Thyroid gland (tissue), 4 donors: ENCODE results near the gene NIT2.

Experiments
- POLR2A ChIP-seq, 2 donors: fragments of 450-650 bp; IDR thresholded peaks; one replicate each; pipeline ENCODE4 v1.6.1; 2017; ENCODE audit warnings: antibody characterized with exemption in 2 of 2, mild to moderate bottlenecking in 2 of 2, moderate library complexity in 1 of 2
- TF ChIP-seq, protein P1 (sequence below), 6 experiments: fragments of 200-600 bp in 3 of 6; fragments of 450-650 bp in 3 of 6; sonication (generic) in 3 of 6; IDR thresholded peaks; one replicate each; pipeline ENCODE4 v1.5.1; 2016 to 2019; ENCODE audit warnings: antibody characterized with exemption in 6 of 6, mild to moderate bottlenecking in 2 of 6, inconsistent platforms in 1 of 6, moderate library complexity in 1 of 6

GRCh38 chr3:100335434-100335833 is 877 bp downstream of the NIT2 start:
- no peak for TF ChIP-seq POLR2A (IDR thresholded peaks at IDR 0.05)
- TF ChIP-seq, protein P1, sequence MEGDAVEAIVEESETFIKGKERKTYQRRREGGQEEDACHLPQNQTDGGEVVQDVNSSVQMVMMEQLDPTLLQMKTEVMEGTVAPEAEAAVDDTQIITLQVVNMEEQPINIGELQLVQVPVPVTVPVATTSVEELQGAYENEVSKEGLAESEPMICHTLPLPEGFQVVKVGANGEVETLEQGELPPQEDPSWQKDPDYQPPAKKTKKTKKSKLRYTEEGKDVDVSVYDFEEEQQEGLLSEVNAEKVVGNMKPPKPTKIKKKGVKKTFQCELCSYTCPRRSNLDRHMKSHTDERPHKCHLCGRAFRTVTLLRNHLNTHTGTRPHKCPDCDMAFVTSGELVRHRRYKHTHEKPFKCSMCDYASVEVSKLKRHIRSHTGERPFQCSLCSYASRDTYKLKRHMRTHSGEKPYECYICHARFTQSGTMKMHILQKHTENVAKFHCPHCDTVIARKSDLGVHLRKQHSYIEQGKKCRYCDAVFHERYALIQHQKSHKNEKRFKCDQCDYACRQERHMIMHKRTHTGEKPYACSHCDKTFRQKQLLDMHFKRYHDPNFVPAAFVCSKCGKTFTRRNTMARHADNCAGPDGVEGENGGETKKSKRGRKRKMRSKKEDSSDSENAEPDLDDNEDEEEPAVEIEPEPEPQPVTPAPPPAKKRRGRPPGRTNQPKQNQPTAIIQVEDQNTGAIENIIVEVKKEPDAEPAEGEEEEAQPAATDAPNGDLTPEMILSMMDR (IDR thresholded peaks at IDR 0.05): no peak
